Right hindlimb (tissue), 1 donor: Measurements from ENCODE around the gene SCGB3A1.

Experiments used
- DNase-seq: peaks from one replicate; pipeline ENCODE4 v3.0.0-alpha.2; 2018

SCGB3A1 gene

GRCh38 chr5:180583738-180584137 lies 7.6 kb downstream of the SCGB3A1 start:
- no peak for DNase-seq

GRCh38 chr5:180580681-180581080 lies 10.6 kb downstream of the SCGB3A1 start:
- DNase-seq, result no peak

DNA sequence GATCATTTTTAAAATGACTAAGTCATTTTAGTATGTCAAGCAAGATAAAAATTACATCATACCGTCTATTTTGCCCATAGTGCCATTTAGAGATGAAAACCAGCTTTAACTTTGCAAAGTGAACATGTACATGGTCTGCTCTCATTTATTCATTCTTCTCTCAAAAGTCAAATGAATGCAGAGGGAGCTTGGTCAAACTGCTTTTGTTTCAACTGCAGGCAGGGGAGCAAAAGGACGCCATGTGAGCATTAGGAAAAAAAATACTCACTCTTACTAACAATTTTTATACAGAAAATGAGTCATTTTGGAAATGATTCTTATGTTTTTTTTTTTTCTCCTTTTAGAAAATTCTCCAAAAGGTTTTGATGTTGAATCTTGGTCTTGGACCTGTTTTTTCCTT lies 15.7 kb downstream of the SCGB3A1 start:
- no peak for DNase-seq

- DNase-seq, result no peak
Observed at GRCh38 chr5:180568914-180569313, 22.4 kb downstream of the SCGB3A1 start.

- DNase-seq, result no peak
Observed at GRCh38 chr5:180563994-180564393, 27.3 kb downstream of the SCGB3A1 start.

DNA sequence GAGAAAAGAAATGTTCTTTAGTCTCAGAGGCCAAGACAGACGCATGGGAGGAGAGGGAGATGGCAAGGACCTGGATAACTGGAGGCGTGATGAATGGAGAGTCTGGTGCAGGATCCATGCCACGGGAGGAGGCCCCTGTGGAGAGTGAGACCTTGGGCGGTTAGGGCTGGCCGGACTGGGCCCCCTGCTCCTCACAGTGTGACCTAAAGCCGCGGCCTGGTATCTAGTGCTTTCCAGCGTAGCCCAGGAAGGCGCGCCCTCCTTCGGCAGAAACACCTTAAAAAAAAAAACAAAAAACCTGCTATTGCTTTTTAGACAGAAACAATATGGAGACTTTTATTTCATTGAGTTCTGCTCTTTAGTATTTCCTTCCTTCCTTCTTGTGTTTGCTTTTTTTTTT lies 33.1 kb downstream of the SCGB3A1 start:
- no peak for DNase-seq

- no peak for DNase-seq
Observed at GRCh38 chr5:180557217-180557809, 34.0 kb downstream of the SCGB3A1 start.

DNA sequence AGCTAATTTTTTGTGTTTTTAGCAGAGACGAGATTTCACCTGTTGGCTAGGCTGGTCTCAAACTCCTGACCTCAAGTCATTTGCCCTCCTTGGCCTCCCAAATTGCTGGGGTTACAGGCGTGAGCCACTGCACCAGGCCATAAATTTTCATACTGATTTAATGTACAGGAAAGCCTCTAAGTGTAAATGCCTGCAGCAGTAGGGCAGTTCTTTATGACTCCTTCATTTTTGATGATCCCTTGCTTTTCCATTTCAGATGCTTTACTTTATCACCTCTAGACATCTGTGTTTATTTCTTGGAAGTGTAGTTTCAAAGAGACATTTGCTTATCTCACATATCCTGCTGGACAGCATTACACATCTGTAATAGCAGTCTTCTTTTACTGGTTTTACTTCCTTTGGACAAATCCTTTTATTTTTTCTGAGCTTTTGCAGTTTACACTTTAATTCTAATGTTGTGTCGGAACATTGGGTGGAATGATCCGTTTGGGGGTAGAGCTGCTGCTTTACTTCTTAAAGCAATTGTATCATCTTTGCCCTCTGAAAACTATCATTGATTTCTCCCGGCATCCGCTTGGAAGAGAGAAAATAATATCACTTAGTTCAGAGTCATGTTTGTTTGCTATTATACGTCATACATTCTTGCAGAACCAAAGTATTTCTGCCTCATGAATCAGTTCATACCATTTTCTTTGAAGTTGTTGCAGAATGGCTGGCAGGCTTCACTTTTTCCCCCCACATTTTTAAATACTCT lies 36.0 kb downstream of the SCGB3A1 start:
- DNase-seq, result no peak

- DNase-seq, result no peak
Observed at GRCh38 chr5:180553530-180553929, 37.8 kb downstream of the SCGB3A1 start.

DNA sequence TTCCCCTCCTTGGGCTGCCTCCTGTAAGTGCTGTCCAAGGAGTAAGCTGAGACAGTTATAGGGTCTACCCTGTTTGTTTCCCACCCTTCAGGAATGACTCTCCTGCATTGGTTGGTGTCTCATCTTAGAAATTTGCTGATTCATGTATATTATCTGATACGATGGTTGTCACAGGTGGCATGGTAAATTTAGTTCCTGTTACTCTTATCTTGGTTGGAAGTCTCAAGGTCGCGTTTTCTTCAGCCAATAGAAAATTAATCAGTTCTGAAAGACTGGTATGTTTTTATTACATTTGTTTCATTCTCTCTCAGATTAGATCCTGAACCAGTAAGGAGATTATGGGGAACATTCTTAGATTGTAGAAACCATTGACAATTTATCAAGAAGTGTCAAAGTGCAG lies 42.7 kb downstream of the SCGB3A1 start:
- DNase-seq, result no peak

DNA sequence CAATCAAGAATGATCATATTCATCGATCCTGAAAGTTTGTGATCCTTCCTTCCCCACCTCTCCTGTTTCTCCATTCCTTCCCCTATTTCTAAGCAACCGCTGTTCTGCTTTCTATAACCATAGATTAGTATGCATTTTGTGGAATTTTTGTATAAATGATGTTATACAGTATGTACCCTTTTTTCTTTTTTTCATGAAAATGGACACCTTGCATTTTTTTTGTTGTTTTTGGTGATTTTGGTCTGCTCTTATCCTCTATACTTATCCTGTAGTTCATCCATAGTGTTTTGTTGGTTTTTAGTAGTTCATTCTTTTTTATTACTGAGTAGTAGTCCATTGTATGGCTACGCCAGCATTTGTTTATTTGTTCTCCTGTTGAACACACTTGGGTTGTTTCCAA lies 46.1 kb downstream of the SCGB3A1 start:
- DNase-seq, result no peak

- no peak for DNase-seq
Observed at GRCh38 chr5:180541710-180542109, 49.6 kb downstream of the SCGB3A1 start.
